GM20431 (cell line): Measurements from ENCODE around the gene EFL1.
"Not testable (repeated sequence)": the region's sequence is repeated elsewhere in the genome, so short reads cannot be mapped to it uniquely, and the experiment has no call there.

ENCODE experiments used
- in situ Hi-C: fragments of 300-500 bp; cut with MseI, MboI; formaldehyde crosslinking; loops from one replicate; pipeline ENCODE4 v1.15.0; 2020; ENCODE audit warnings: low sequenced_read_pairs; ENCODE audit not compliant: unreplicated experiment

Gene EFL1

GRCh38 chr15:82210066-82210597 is 52.4 kb downstream of the EFL1 start:
- in situ Hi-C loops, result not testable (repeated sequence)

GRCh38 chr15:82204575-82204974 is 58.0 kb downstream of the EFL1 start:
- in situ Hi-C loops, result not testable (repeated sequence)

GRCh38 chr15:82197733-82198594 is 64.6 kb downstream of the EFL1 start:
- in situ Hi-C loops, result no loop called here

GRCh38 chr15:82196353-82196752 is 66.2 kb downstream of the EFL1 start:
- in situ Hi-C loops, result no loop called here

- in situ Hi-C loops, result not testable (repeated sequence)
Observed at GRCh38 chr15:82195818-82196217, 66.7 kb downstream of the EFL1 start.

- in situ Hi-C loops, result not testable (repeated sequence)
Observed at GRCh38 chr15:82194488-82194887, 68.0 kb downstream of the EFL1 start.

- in situ Hi-C loops, result not testable (repeated sequence)
Observed at GRCh38 chr15:82193435-82193834, 69.1 kb downstream of the EFL1 start.

GRCh38 chr15:82192394-82192793 is 70.1 kb downstream of the EFL1 start:
- in situ Hi-C loops, result not testable (repeated sequence)

- in situ Hi-C loops, result no loop called here
Observed at GRCh38 chr15:82186719-82187406, 75.7 kb downstream of the EFL1 start.

- in situ Hi-C loops, result no loop called here
Observed at GRCh38 chr15:82186161-82186560, 76.4 kb downstream of the EFL1 start.

GRCh38 chr15:82184776-82185175 is 77.8 kb downstream of the EFL1 start:
- in situ Hi-C loops, result no loop called here

- in situ Hi-C loops, result no loop called here
Observed at GRCh38 chr15:82184355-82184754, 78.2 kb downstream of the EFL1 start.

- in situ Hi-C loops, result no loop called here
Observed at GRCh38 chr15:82183121-82184031, 79.2 kb downstream of the EFL1 start.

- in situ Hi-C loops, result no loop called here
Observed at GRCh38 chr15:82181371-82181770, 81.2 kb downstream of the EFL1 start.

- in situ Hi-C loops, result no loop called here
Observed at GRCh38 chr15:82178061-82178460, 84.5 kb downstream of the EFL1 start.

GRCh38 chr15:82177291-82178010 is 85.1 kb downstream of the EFL1 start:
- in situ Hi-C loops, result no loop called here

- in situ Hi-C loops, result no loop called here
Observed at GRCh38 chr15:82176542-82176941, 86.0 kb downstream of the EFL1 start.

GRCh38 chr15:82174471-82175235 is 87.9 kb downstream of the EFL1 start:
- in situ Hi-C loops, result no loop called here

GRCh38 chr15:82173108-82173507 is 89.4 kb downstream of the EFL1 start:
- in situ Hi-C loops, result no loop called here
